ENCODE results near the gene RUVBL2.

The RUVBL2 gene

DNA sequence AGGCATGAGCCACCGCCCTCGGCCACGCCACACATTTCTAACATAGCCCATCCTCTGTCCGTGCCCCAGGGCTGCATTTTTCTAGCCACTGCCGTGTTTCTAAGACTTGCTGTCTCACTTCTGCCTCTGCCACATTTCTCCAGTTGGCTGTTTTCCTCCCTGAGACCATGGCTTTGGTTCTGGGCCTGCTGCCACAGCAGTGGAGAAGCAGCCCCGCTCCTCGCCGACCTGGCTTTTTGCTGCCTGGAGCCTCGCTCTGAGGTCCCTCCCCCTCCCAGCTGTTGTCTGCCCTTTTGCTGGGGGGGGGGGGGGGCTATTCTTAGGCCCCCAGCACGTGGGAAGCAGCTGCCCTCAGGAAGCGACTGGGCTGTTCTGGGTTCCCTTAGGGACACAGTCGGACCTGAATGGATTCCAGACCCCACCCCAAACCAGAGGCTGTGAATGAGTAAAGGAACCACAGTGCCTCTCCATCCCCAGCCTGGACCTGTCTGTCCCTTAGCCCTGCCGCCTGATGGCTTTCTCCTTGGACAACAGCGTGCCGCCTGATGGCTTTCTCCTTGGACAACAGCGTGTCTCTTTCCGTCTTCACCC is 3.9 kb upstream of the RUVBL2 start:
- no peak for DNase-seq (ENCODE audit: low read depth in 2 of 2)

DNA sequence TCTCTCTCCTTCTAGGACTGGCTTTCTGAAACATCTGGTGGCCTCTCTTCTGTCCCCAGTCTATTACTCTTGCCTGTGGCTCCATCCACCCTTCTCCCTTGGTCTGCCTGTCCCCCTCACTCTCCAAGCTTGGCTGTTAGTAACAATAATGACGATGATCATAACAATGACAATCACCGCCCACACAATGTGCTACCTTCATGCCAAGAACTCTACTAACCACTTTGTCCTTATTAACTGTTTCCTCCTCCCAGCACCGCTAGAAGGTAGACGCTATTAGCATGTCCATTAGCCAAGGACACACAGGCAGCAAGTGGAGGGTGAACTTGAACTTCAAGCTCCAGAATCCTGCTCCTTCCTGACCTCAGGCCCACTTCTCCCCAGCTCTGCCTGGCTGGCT is 3.3 kb upstream of the RUVBL2 start:
- DNase-seq (ENCODE audit: low read depth in 2 of 2), result no peak

- DNase-seq (ENCODE audit: low read depth in 2 of 2), result no peak
Measured at GRCh38 chr19:48991011-48991609, 2.6 kb upstream of the RUVBL2 start.

- DNase-seq (ENCODE audit: low read depth in 2 of 2), result no peak
Measured at GRCh38 chr19:48991873-48992580, 1.7 kb upstream of the RUVBL2 start.

GRCh38 chr19:48992581-48993174 is 1.0 kb upstream of the RUVBL2 start:
- no peak for DNase-seq (ENCODE audit: low read depth in 2 of 2)

DNA sequence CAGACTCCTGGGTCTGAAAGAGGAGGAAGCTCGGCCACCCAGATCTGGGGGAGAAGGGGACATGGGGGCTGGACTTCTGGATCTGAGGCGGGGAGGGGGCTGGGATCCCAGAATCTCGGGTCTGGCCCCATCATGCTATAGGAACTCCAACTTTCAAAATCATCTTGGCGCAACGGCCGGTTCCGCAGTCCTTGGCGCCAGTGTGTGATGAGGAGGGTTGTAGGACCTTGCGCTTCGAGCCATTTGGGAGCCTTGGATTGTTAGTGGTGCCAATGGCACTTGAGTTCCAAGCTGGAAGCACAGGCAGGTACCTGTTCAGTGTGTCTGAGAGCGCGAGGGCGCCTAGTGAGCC is 324 bp downstream of the RUVBL2 start:
- DNase-seq (ENCODE audit: low read depth in 2 of 2), result no peak

GRCh38 chr19:48997972-48998371 is 4.3 kb downstream of the RUVBL2 start:
- no peak for DNase-seq (ENCODE audit: low read depth in 2 of 2)

- peak; percentile 33 to 41 for DNase-seq (ENCODE audit: low read depth in 2 of 2)
Measured at GRCh38 chr19:48999481-49000325, 6.0 kb downstream of the RUVBL2 start.

DNA sequence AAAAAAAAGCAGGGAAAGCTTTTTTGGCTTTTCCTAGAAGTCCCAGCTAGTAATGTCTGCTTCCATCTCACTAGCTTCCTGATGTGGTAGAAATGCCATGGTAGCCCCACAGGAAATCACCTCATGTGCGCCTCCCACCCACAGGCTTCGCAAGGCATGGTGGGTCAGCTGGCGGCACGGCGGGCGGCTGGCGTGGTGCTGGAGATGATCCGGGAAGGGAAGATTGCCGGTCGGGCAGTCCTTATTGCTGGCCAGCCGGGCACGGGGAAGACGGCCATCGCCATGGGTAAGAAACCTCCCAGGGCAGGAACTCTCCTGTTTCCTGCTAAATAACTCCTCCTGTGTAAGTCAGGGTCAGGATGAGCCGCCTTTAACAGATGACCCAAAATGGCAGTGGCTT is 10.4 kb downstream of the RUVBL2 start:
- DNase-seq (ENCODE audit: low read depth in 2 of 2), result no peak

- DNase-seq (ENCODE audit: low read depth in 2 of 2), result no peak
Measured at GRCh38 chr19:49004964-49005614, 11.4 kb downstream of the RUVBL2 start.

- DNase-seq (ENCODE audit: low read depth in 2 of 2), result no peak
Measured at GRCh38 chr19:49006905-49007304, 13.2 kb downstream of the RUVBL2 start.

GRCh38 chr19:49009828-49010227 is 16.1 kb downstream of the RUVBL2 start:
- no peak for DNase-seq (ENCODE audit: low read depth in 2 of 2)

GRCh38 chr19:49010453-49010852 is 16.8 kb downstream of the RUVBL2 start:
- DNase-seq (ENCODE audit: low read depth in 2 of 2), result no peak

- DNase-seq (ENCODE audit: low read depth in 2 of 2), result no peak
Measured at GRCh38 chr19:49011194-49011593, 17.5 kb downstream of the RUVBL2 start.

GRCh38 chr19:49014123-49014869 is 20.6 kb downstream of the RUVBL2 start:
- no peak for DNase-seq (ENCODE audit: low read depth in 2 of 2)

GRCh38 chr19:49014870-49015255 is 21.2 kb downstream of the RUVBL2 start:
- no peak for DNase-seq (ENCODE audit: low read depth in 2 of 2)

GRCh38 chr19:49016067-49016839 is 22.6 kb downstream of the RUVBL2 start:
- DNase-seq (ENCODE audit: low read depth in 2 of 2), result no peak

DNA sequence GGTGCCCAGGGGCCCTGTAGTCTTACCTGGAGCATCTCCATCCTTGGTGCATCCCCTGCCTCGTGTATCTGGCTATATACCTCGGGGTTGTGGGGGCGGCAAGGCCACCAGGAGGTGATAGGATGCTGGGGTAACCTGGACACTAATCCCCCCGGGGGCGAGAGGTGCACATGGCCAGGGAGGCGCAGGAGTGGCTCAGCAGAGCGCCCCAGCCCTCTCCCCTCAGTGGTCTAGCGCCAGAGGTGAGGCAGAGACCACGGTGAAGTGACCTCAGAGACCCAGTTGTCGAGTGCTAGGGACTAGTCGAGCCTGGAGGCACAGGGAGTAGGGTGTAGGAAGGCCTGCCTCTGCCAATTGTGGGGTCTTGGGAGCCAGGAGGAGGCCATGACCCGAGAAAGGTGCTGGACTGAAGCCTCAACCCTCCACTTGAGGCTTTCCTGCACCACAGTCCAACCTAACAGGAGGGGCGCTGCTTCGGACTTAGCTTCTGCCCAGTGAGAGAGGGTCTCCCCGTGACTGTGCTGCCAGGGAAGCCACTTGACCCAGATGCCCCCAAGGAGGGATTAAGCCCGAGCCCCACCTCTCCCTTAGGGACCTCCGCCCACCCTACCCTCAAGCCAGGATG is 23.5 kb downstream of the RUVBL2 start, which contains the start of gene LHB:
LHB (minus strand) TSS at position 51 of the 625 bp plus-strand sequence; CDS start at position 41, 10 bp downstream.
- no peak for DNase-seq (ENCODE audit: low read depth in 2 of 2)

GRCh38 chr19:49017666-49018351 is 24.1 kb downstream of the RUVBL2 start:
- peak; percentile 20 to 51 for DNase-seq (ENCODE audit: low read depth in 2 of 2)
